ENCODE data around the gene TMEM44.

The TMEM44 gene

GRCh38 chr3:194577986-194578905 is 55.0 kb downstream of the TMEM44 start:
- DNase-seq (ENCODE audit: low spot score), result no peak

DNA sequence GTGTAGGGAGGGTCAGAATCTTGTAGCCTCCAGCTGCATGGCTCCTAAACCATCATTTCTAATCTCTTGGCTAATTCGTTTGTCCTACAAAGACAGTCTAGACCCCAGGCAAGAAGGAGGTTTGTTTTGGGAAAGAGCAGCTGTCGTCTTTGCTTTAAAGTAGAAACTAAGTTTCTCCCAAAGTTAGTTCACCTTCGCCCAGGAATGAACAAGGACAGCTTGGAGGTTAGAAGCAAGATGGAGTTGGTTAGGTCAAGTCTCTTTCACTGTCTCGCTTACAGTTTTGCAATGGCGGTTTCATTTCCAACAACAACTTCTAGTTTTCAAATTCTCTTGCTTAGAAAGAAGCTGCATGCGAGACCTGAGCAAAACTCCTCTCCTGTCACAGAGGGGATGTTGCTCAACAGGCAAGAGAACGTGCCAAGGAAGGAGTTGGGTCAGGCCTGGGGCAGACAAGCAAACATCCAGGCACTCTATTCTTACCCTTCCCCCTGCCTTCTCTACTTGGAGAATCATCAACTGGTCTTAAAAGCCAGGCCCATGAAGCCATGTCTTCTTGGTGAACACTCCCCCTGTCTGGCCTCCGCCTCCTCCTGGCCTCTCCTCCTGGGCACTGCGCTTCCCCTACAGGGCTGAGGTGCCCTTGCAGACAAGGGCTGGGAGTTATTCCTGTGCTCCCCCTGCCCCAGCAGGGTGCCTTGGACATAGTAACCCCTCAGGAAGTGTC is 57.6 kb downstream of the TMEM44 start:
- no peak for DNase-seq (ENCODE audit: low spot score)

DNA sequence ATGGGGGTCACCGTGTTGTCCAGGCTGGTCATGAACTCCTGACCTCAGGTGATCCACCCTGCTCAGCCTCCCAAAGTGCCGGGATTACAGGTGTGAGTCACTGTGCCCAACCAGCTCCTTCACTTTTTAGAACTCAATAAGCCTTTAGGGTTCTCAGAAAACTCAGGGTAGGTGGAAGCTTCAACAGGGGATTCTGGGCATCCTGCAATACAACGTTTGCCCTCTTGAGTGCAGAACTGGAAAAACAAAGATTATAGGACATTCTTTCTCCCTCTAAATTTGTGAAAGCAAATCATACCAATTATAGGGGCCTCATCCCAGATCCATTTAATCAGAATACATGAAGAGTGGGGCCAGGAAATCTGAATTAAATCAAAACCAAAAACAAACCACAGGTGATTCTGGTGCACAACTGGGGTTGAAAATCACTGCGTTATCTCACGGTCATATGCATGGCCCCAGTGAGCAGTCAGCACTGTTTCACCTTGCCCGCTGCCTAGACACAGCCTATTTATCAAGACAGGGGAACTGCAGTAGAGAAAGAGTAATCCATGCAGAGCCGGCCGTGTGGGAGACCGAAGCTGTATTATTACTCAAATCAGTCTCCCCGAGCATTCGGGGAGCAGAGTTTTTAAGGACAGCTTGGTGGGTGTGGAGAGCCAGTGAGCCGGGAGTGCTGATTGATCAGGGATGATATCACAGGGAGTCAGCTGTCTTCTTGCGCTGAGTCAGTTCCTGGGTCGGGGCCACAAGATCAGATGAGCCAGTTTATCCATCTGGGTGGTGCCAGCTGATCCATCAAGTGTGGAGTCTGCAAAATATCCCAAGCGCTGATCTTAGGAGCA is 58.4 kb downstream of the TMEM44 start:
- DNase-seq (ENCODE audit: low spot score), result no peak

DNA sequence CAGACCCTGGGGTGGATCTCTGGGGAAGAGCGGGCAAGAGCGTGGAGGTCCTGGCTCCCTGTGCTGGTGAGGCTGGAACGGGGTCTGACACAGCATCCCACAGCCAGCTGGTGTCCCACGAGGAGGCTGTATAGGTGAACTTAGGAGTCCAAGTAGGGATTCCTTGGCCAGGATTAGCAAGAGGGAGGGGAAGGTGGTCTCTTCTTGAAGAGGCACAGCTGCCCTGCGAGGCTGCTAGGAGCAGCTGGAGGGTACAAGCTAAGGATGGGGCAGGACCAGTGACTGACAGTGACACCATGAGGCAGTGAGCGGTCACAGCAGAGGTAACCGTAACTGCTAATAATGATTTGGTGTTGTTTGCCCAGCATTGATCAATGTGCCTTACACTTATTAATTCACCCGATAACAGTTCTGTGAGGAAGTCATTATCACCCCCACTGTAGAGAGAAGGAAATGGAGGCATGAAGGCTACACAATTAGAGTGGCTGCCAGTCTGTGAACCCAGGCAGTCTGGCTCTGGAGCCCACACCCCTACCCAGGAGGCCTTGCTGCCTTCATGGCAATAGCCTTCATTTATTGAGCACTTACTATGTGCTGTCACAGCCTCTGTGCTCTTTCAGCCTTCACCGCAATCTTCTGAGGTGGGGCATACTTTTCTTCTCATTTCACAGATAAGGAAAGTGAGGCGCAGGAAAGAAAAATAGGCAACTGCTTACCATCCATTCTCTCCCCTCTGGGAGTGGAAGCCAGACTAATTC is 59.4 kb downstream of the TMEM44 start:
- peak; percentile 83 for DNase-seq (ENCODE audit: low spot score)

GRCh38 chr3:194572944-194573491 is 60.2 kb downstream of the TMEM44 start:
- no peak for DNase-seq (ENCODE audit: low spot score)

DNA sequence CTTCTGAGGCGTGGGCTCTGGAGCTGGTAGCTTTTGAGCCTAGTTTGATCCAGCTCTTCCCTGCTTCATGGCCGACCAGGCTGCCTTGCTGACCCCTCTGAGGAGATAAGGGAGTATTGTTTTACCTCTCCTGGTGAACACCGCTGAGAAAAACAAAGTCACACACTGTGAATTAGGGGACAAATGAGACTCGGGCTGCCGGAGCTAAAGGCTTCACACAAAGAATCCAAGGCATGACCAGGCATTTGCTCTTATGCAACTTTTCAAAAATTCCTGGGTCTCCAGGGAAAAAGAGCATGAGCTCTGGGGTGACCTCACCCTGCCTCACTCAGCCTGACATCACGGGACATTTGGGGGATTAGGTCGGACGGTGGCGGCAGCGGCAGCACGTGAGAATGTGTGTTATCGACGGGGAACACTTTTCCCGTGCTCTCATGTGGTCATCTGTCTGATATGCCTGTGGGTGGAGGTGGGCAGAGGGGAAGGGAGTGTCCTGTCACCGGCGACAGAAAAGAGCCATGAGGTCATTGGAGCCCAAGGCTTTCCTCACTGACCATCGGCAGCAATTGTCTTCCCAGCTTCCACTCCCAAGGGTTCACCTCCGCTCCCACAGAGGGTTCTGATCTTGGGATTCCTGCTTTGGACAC is 61.0 kb downstream of the TMEM44 start:
- peak; percentile 49 for DNase-seq (ENCODE audit: low spot score)

- DNase-seq (ENCODE audit: low spot score), result no peak
Measured at GRCh38 chr3:194571491-194572142, 61.6 kb downstream of the TMEM44 start.

DNA sequence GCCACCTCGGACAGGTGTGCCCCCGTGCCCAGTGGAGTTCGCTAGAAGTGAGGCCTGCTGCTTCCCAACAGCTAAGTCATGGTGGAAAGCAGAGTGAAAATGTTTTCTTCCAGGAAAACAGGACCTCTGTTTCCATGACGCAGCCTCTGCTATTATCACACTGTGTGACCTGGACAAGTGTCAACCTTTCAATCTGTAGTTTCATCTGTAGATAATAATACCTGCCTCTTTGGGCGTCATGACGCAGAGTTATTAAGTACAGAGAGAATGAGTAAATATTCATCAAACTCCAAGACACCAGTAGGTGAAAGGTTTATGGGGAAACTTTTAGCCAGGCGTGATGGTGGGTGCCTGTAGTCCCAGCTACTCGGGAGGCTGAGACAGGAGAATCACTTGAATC is 62.3 kb downstream of the TMEM44 start:
- DNase-seq (ENCODE audit: low spot score), result no peak

DNA sequence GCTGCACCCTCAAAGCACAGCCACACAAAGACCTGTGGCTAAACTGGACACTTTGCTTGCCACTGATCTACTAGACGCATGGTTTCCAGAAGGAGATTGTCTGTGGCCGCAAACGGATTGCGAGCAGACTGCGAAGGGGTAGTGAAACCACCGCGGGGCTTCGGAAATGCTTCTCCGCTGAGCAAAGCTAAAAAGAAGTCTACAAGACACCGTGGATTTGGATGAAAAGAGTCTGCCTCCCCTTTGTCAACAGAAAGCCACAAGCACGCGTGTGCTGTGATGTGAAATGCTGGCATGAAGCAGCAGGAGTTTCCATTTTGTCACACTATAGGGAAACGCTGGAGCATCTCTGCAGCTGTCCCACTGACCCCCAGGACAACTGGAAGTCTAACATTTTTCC is 63.0 kb downstream of the TMEM44 start:
- no peak for DNase-seq (ENCODE audit: low spot score)

GRCh38 chr3:194569252-194569651 is 64.0 kb downstream of the TMEM44 start:
- no peak for DNase-seq (ENCODE audit: low spot score)

DNA sequence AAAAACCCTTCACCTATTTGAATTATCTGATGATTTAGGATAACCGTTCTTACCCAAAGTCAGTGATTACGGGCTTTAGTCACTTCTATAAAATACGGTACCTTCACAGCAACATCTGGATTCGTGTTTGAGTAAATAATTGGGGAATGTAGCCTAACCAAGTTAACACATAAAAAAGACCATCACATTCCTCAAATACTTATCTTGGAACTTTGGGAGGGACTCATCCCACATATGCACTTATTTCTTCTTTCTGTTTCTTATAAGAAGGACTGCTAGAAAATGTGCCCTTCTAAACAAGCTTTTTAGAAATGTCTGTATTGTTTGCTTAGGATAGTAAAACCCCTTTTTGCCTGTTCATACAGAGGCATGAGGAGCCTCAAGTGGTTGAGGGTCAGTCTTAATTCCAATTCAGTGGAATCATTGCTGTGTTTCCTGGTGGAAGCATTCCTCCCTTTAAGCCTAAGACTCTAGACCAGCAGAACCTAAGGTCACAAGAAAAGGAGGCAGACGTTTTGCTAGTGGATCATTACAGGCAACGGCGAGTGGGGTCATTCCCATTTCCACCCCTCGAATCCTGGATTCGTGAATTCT is 67.5 kb downstream of the TMEM44 start:
- no peak for DNase-seq (ENCODE audit: low spot score)

GRCh38 chr3:194562986-194563385 is 70.2 kb downstream of the TMEM44 start:
- DNase-seq (ENCODE audit: low spot score), result no peak

- DNase-seq (ENCODE audit: low spot score), result no peak
Measured at GRCh38 chr3:194561306-194561974, 71.8 kb downstream of the TMEM44 start.

DNA sequence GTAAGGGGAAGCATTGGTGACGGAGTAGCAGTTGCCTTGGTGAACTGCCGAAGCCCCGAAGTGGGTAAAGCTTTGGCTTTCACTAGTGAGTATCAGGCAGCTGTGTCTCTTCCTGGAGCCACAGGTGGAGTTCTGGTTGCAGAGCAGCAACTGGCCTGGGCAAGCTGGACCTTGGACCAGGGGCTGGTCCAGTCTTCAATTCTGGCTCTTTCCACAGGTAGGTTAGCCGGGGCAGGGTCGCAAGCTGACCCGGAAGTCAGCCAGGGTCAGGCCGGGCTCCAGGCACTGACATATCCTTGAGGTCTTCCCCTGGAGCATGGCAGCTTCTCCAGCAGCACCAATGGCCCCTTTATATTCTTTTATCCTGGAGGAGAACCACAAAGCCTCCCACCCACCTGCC is 73.2 kb downstream of the TMEM44 start:
- DNase-seq (ENCODE audit: low spot score), result no peak

DNA sequence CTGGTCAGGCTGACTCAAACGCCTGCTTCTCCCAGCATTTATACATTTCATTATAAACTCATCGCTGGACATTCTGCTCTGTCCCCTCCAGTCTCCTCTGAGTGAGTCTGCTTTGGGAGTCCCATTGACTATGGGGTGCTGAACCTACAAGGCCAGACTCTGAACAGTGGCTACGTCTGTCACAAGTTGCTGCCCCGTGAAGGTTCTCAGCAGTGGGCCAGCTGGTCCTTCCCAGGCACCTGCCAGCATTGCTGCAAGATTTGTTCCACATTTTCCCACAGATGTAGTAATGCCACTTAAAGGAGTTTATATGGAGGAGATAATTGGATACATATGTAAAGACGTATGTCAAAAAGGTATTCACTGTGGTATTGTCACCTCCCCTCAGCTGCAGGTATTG is 73.7 kb downstream of the TMEM44 start:
- DNase-seq (ENCODE audit: low spot score), result no peak

DNA sequence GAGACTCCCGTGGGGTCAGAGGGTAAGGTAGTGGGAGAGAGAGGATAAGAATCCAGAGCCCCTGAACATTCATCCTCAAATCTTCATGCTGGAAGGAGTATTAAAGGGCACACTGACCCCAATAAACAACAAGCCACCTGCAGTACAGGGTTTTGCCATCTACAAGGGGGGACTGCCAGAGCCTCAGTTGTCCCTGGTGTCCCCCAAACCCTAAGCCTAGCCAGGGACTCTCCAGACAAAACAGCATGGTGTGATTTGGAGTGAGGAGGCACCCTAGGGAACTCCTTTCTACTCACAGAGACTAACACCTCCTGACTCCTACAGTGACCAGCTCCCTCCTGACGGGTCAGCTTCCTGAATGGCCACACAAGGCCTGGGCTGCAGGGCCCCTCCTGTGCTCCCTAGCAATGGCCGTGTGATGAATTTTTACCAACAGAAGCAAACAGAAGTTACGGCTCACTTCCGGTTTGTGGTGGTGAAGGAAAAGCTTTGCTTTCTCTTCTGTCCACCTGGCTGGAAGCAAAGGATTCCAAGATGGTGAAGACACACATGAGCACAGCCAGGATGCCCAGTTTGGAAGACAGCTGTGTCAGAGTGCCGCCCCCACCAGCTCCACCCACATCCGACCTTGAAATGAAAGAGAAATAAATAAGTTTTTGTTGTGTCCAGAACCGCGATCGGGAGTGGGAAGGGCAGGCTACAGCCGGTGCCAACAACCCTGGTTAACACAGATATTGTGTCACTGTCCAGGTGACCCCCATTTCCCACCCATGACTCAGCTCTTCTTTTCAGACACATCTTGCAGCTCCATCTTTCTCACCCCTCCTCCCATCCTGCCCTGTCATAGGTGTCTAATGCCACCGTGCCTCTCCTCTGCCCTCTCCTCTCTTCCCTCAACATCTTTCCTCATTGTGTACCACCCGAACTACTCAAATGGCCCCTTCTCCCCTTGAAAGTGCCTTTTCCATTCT is 76.8 kb downstream of the TMEM44 start:
- DNase-seq (ENCODE audit: low spot score), result no peak

DNA sequence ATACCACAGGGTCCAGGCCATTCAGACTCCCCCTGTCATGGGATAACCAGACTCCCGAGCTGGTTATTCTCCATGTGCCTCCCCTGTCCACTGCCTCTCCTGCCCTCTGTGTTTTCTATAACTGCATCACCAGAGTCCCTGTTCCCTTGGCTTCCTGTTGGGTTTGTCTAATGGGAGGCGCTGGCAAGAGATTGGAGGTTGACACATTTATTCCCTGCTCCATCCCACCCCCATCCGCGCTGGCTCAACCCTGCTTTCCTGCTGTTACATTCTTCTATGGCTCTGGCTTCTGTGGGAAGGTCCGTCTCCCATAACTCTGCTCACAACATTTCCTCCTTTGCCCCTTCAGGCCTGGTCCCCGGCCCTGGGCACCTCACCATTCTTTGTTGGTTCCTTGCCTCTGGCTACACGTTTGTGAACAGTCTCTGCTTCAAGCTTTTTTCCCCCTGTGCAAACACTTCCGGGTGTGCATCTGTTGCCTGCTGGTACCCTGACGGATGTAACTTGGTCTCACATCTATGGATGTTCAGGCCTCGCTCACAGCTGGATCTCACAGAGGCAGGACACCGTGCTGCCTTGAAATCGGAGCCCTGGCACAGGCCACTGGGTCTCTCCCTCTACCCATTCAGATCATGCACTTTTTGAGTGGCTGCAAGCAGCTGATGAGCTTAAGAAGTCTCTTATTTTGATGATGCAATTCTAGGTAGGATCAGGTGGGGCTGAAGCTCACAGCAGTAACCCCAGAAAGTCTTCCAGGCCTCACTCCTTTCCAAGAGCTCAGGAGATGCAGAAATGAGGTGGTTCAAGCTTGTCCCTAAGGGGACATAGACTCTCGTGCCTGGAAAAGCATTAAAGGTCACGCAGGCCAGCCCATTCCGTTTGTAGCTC is 77.8 kb downstream of the TMEM44 start:
- DNase-seq (ENCODE audit: low spot score), result no peak
